Measurements from ENCODE around the gene RANGAP1.
A peak's percentile ranks its signal among the peaks of the same experiment; 100 is the strongest.

The RANGAP1 gene

DNA sequence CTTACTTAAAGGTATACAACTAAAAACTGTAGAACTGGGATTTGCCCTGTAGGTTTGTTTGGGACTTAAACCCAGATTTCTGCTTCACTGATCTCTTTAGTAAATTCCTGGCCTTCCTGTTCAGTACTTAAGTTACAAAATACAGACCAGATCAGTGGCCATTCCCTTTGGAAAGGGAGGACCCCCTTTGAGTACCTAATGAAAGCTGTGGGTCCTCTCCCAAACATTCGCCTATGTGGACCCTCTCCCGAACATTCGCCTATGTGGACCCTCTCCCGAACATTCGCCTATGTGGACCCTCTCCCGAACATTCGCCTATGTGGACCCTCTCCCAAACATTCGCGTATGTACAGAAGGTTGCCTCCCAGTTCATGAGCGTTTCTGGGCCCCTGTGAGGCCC lies 70.6 kb downstream of the RANGAP1 start:
- TF ChIP-seq CTCF (conservative IDR thresholded peaks at IDR 0.05; ENCODE audit: low read depth, low read length), result no peak
- H3K36me3 ChIP-seq (ENCODE audit: insufficient read depth), result no peaks in the 10 kb centered on the region; the same call in 1 of the 2 replicates

GRCh38 chr22:41206719-41207118 lies 79.3 kb downstream of the RANGAP1 start:
- Histone ChIP-seq H3K79me2 (ENCODE audit: insufficient read depth, low read depth) (peaks cover 20% of the 10 kb centered on the region), H3K27ac (no peak overlapping the region), H3K4me3 (IDR thresholded peaks at IDR 0.05; ENCODE audit: insufficient read depth, low read depth, low read length) (no peak overlapping the region), H3K4me2 (no peak overlapping the region; the same call in 1 of the 2 replicates), H2AFZ (ENCODE audit: low read depth) (no peak overlapping the region), H3K9ac (no peak overlapping the region), H4K20me1 (ENCODE audit: insufficient read depth) (no peaks in the 10 kb centered on the region), H3K4me1 (ENCODE audit: low read depth, poor library complexity, severe bottlenecking) (peaks cover 4% of the 10 kb centered on the region), H3K36me3 (ENCODE audit: insufficient read depth) (no peaks in the 10 kb centered on the region), H3K27me3 (ENCODE audit: insufficient read depth, low read depth) (peaks cover 8% of the 10 kb centered on the region; the same call in 1 of the 2 replicates)
- no peak for TF ChIP-seq CTCF (conservative IDR thresholded peaks at IDR 0.05; ENCODE audit: low read depth, low read length)

More for the DNA sequence above, 70.6 kb downstream of the RANGAP1 start:
- Histone ChIP-seq H3K27me3 (ENCODE audit: insufficient read depth, low read depth) (no peaks in the 10 kb centered on the region), H3K27ac (no peak overlapping the region), H4K20me1 (ENCODE audit: insufficient read depth) (no peaks in the 10 kb centered on the region), H3K9ac (no peak overlapping the region), H3K4me2 (no peak overlapping the region), H3K79me2 (ENCODE audit: insufficient read depth, low read depth) (no peaks in the 10 kb centered on the region), H3K4me1 (ENCODE audit: low read depth, poor library complexity, severe bottlenecking) (peaks cover 17% of the 10 kb centered on the region), H2AFZ (ENCODE audit: low read depth) (no peak overlapping the region), H3K4me3 (IDR thresholded peaks at IDR 0.05; ENCODE audit: insufficient read depth, low read depth, low read length) (no peak overlapping the region)

GRCh38 chr22:41204992-41205900 lies 80.7 kb downstream of the RANGAP1 start, which contains the start of gene L3MBTL2:
Gene L3MBTL2, plus strand, starts transcription at chr22:41205312. Its CDS starts 51 bp downstream, at chr22:41205363.
- Histone ChIP-seq H3K27me3 (ENCODE audit: insufficient read depth, low read depth) (peaks cover 12% of the 10 kb centered on the region), H3K4me1 (ENCODE audit: low read depth, poor library complexity, severe bottlenecking) (peaks cover 4% of the 10 kb centered on the region), H3K4me3 (IDR thresholded peaks at IDR 0.05; ENCODE audit: insufficient read depth, low read depth, low read length) (no peak within 1 kb of the TSS), H4K20me1 (ENCODE audit: insufficient read depth) (no peaks in the 10 kb centered on the region), H3K79me2 (ENCODE audit: insufficient read depth, low read depth) (peaks cover 20% of the 10 kb centered on the region), H3K9ac (peak within 1 kb of the TSS; percentile 89), H3K36me3 (ENCODE audit: insufficient read depth) (no peaks in the 10 kb centered on the region), H3K4me2 (peak within 1 kb of the TSS; percentile 88), H3K27ac (peak within 1 kb of the TSS; percentile 79), H2AFZ (ENCODE audit: low read depth) (peak within 1 kb of the TSS; percentile 75; the same call in 1 of the 2 replicates)
- TF ChIP-seq CTCF (conservative IDR thresholded peaks at IDR 0.05; ENCODE audit: low read depth, low read length), result no peak

DNA sequence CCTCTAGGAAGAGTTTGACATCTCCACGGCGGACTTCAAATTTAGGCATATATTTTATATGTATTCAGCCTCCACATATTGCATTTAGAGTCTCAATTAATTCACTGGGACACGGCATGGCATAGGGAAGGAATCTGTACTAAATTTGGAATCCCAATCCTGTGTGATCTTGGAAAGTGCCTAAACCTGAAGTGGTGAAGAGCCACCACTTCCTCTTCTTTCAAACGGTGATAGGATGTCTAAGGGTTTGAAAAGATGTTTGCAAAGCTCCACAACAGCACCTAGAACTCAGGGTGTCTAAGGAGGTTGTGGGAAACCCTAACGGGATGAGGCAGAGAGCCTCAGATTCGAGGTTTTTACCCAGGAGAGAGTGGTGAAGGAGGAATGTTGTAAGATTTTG lies 81.9 kb downstream of the RANGAP1 start:
- Histone ChIP-seq H3K36me3 (ENCODE audit: insufficient read depth) (no peaks in the 10 kb centered on the region), H3K27me3 (ENCODE audit: insufficient read depth, low read depth) (peaks cover 14% of the 10 kb centered on the region), H3K4me1 (ENCODE audit: low read depth, poor library complexity, severe bottlenecking) (peaks cover 4% of the 10 kb centered on the region), H3K4me3 (IDR thresholded peaks at IDR 0.05; ENCODE audit: insufficient read depth, low read depth, low read length) (no peak overlapping the region), H3K4me2 (0 out of 2 replicates have a peak overlapping the region, but pooled peaks have one; percentile 88), H3K27ac (no peak overlapping the region), H3K79me2 (ENCODE audit: insufficient read depth, low read depth) (peaks cover 20% of the 10 kb centered on the region), H2AFZ (ENCODE audit: low read depth) (no peak overlapping the region), H3K9ac (no peak overlapping the region), H4K20me1 (ENCODE audit: insufficient read depth) (no peaks in the 10 kb centered on the region)
- no peak for TF ChIP-seq CTCF (conservative IDR thresholded peaks at IDR 0.05; ENCODE audit: low read depth, low read length)

All from KMS-11 (cell line).